IMR-90 (cell line): Measurements from ENCODE around the gene SIAH3. TPM values are rescaled to one million over a fixed set of nuclear protein-coding genes. Genes with fewer than 3 reads are reported as not detected.
A peak's percentile ranks its signal among the peaks of the same experiment; 100 is the strongest.

Source experiments
- ATAC-seq: fragments of 200-7000 bp; cut with Tn5 transposase; 2 replicates; pipeline ENCODE4 v1.9.1; 2020; ENCODE audit warnings: low read depth, mild to moderate bottlenecking, moderate library complexity
- Bru-seq: library from RNA; stranded (reverse); fragments of 400-500 nt; gene quantifications from one replicate; lab custom pipeline; 2021; lab: Mats Ljungman, UMichigan
- BruChase-seq, 2 experiments: library from RNA; stranded (reverse); fragments of 400-500 nt; gene quantifications; one replicate each; lab custom pipeline; 2021; lab: Mats Ljungman, UMichigan
- BruUV-seq: library from RNA; stranded (reverse); fragments of 400-500 nt; replicated peaks from 2 replicates; lab custom pipeline; 2021; lab: Mats Ljungman, UMichigan
- CTCF ChIA-PET: fragments of 300-600 bp; formaldehyde crosslinking; extraction: SDS; loops from one replicate; lab custom pipeline; 2021; ENCODE audit warnings: antibody characterized with exemption; lab: Yijun Ruan, JAX
- POLR2A ChIA-PET: fragments of 300-600 bp; sonication (Branson Sonifier 250); formaldehyde crosslinking; loops from one replicate; lab custom pipeline; 2022; ENCODE audit warnings: antibody characterized with exemption; ENCODE audit not compliant: unreplicated experiment; lab: Charles Lee
- DNase-seq: peaks from one replicate; pipeline ENCODE4 v3.0.0; 2013
- H2AFZ ChIP-seq: replicated peaks from 2 replicates; pipeline ENCODE3; 2013; ENCODE audit warnings: low read length, mild to moderate bottlenecking; ENCODE audit not compliant: poor library complexity
- H2AK5ac ChIP-seq: 2 replicates; pipeline ENCODE4 v1.6.1; 2013; ENCODE audit warnings: low read depth, low read length, inconsistent platforms
- H2AK9ac ChIP-seq: replicated peaks from 2 replicates; pipeline ENCODE3; 2013; ENCODE audit warnings: mild to moderate bottlenecking, low read depth, low read length, moderate library complexity; ENCODE audit not compliant: poor library complexity
- H2BK120ac ChIP-seq: 2 replicates; pipeline ENCODE4 v1.6.1; 2013; ENCODE audit warnings: low read depth, low read length, inconsistent platforms
- H2BK15ac ChIP-seq: 3 replicates; pipeline ENCODE4 v1.6.1; 2013; ENCODE audit warnings: low read depth, low read length, inconsistent platforms
- H2BK20ac ChIP-seq: 2 replicates; pipeline ENCODE4 v1.6.1; 2013; ENCODE audit warnings: low read depth, mild to moderate bottlenecking, inconsistent platforms, low read length, moderate library complexity
- H2BK5ac ChIP-seq: 2 replicates; pipeline ENCODE4 v1.6.1; 2013; ENCODE audit warnings: mild to moderate bottlenecking, low read depth, low read length, inconsistent platforms; ENCODE audit not compliant: poor library complexity, severe bottlenecking
- H3K14ac ChIP-seq: replicated peaks from 2 replicates; pipeline ENCODE4 v1.6.1; 2013; ENCODE audit warnings: low read depth, low read length, inconsistent platforms
- H3K18ac ChIP-seq: 2 replicates; pipeline ENCODE4 v1.6.1; 2013; ENCODE audit warnings: low read depth, low read length, control low read depth
- H3K23ac ChIP-seq: 2 replicates; pipeline ENCODE4 v1.6.1; 2013; ENCODE audit warnings: low read depth, low read length, inconsistent platforms
- H3K27ac ChIP-seq: 2 replicates; pipeline ENCODE4 v1.5.1; 2013; ENCODE audit warnings: mild to moderate bottlenecking, control low read depth, low read length; ENCODE audit not compliant: insufficient read depth
- H3K27me3 ChIP-seq: 2 replicates; pipeline ENCODE4 v1.6.1; 2013; ENCODE audit warnings: low read length; ENCODE audit not compliant: control insufficient read depth, insufficient read depth
- H3K36me3 ChIP-seq: 2 replicates; pipeline ENCODE4 v1.6.1; 2013; ENCODE audit warnings: low read length, mixed read lengths; ENCODE audit not compliant: control insufficient read depth, insufficient read depth
- H3K4ac ChIP-seq: 2 replicates; pipeline ENCODE4 v1.6.1; 2013; ENCODE audit warnings: low read depth, low read length, inconsistent platforms
- H3K4me1 ChIP-seq: 2 replicates; pipeline ENCODE4 v1.6.1; 2013; ENCODE audit warnings: low read length, mixed read lengths; ENCODE audit not compliant: control insufficient read depth, insufficient read depth
- H3K4me2 ChIP-seq: 2 replicates; pipeline ENCODE4 v1.6.1; 2013; ENCODE audit warnings: low read depth, mild to moderate bottlenecking, control low read depth, low read length, moderate library complexity
- H3K4me3 ChIP-seq: 2 replicates; pipeline ENCODE4 v1.5.1; 2013; ENCODE audit warnings: low read depth, mild to moderate bottlenecking, control low read depth, low read length, moderate library complexity; ENCODE audit not compliant: insufficient read depth
- H3K56ac ChIP-seq: 2 replicates; pipeline ENCODE4 v1.6.1; 2013; ENCODE audit warnings: low read length, inconsistent platforms; ENCODE audit not compliant: insufficient read depth; ENCODE audit errors: extremely low read depth
- H3K79me1 ChIP-seq, 2 experiments: 2 replicates each; pipeline ENCODE4 v1.6.1; 2013; ENCODE audit warnings: low read length in 2 of 2, inconsistent platforms in 1 of 2, low read depth in 1 of 2
- H3K9ac ChIP-seq: 2 replicates; pipeline ENCODE4 v1.6.1; 2013; ENCODE audit warnings: low read depth, low read length, control low read depth
- H3K9me1 ChIP-seq: 2 replicates; pipeline ENCODE4 v1.6.1; 2013; ENCODE audit warnings: low read length, inconsistent platforms; ENCODE audit not compliant: insufficient read depth
- H3K9me3 ChIP-seq: 2 replicates; pipeline ENCODE4 v1.6.1; 2013; ENCODE audit warnings: low read length; ENCODE audit not compliant: control insufficient read depth, insufficient read depth
- H4K20me1 ChIP-seq: 2 replicates; pipeline ENCODE4 v1.6.1; 2013; ENCODE audit warnings: low read length, inconsistent platforms; ENCODE audit not compliant: insufficient read depth
- H4K5ac ChIP-seq: 2 replicates; pipeline ENCODE4 v1.6.1; 2013; ENCODE audit warnings: mild to moderate bottlenecking, low read depth, low read length, control low read depth
- H4K8ac ChIP-seq, 2 experiments: 2 replicates each; pipeline ENCODE4 v1.6.1; 2013; ENCODE audit warnings: low read depth in 2 of 2, low read length in 2 of 2, control low read depth in 1 of 2, inconsistent platforms in 1 of 2
- H4K91ac ChIP-seq: 2 replicates; pipeline ENCODE4 v1.6.1; 2013; ENCODE audit warnings: low read depth, low read length, inconsistent platforms; ENCODE audit not compliant: insufficient read depth
- BHLHE40 ChIP-seq: fragments of 150-350 bp; IDR thresholded peaks from 2 replicates; pipeline ENCODE4 v1.6.1; 2016; ENCODE audit warnings: mild to moderate bottlenecking, low read depth, low read length
- CHD1 ChIP-seq: IDR thresholded peaks from 2 replicates; pipeline ENCODE4 v1.6.1; 2012; ENCODE audit warnings: low read depth, low read length, improper control_type of control experiment
- FOS ChIP-seq: fragments of 150-350 bp; IDR thresholded peaks from 2 replicates; pipeline ENCODE4 v1.6.1; 2016; ENCODE audit warnings: low read depth, low read length
- MAFK ChIP-seq: IDR thresholded peaks from 2 replicates; pipeline ENCODE4 v1.6.1; 2012; ENCODE audit warnings: low read depth, low read length, improper control_type of control experiment
- MAZ ChIP-seq: IDR thresholded peaks from 2 replicates; pipeline ENCODE4 v1.6.1; 2012; ENCODE audit warnings: low read depth, mild to moderate bottlenecking, low read length, improper control_type of control experiment, moderate library complexity, borderline replicate concordance
- MXI1 ChIP-seq: IDR thresholded peaks from 2 replicates; pipeline ENCODE4 v1.6.1; 2012; ENCODE audit warnings: low read depth, mild to moderate bottlenecking, low read length, moderate library complexity, borderline replicate concordance
- NFE2L2 ChIP-seq: fragments of 150-350 bp; IDR thresholded peaks from 2 replicates; pipeline ENCODE4 v1.6.1; 2016; ENCODE audit warnings: low read depth, mild to moderate bottlenecking, low read length
- POLR2A ChIP-seq: IDR thresholded peaks from 2 replicates; pipeline ENCODE4 v1.6.1; 2012; ENCODE audit warnings: mild to moderate bottlenecking, low read depth, low read length
- RCOR1 ChIP-seq: IDR thresholded peaks from 2 replicates; pipeline ENCODE4 v1.6.1; 2012; ENCODE audit warnings: mild to moderate bottlenecking, low read length, improper control_type of control experiment; ENCODE audit not compliant: insufficient replicate concordance
- RFX5 ChIP-seq: IDR thresholded peaks from 2 replicates; pipeline ENCODE4 v1.8.0; 2012; ENCODE audit warnings: low read depth, mild to moderate bottlenecking, low read length, moderate library complexity
- SMC3 ChIP-seq: fragments of 150-350 bp; IDR thresholded peaks from 2 replicates; pipeline ENCODE4 v1.6.1; 2016; ENCODE audit warnings: low read depth, mild to moderate bottlenecking, antibody characterized with exemption, low read length, moderate library complexity
- WGBS, 2 experiments: methylation state at CpG; one replicate each; pipeline versions ENCODE4 v1.1.5 to v1.1.7; 2013; ENCODE audit warnings: missing lambda C conversion rate in 2 of 2; ENCODE audit not compliant: insufficient read length in 1 of 2; ENCODE audit errors: extremely low coverage in 2 of 2; 5-methylcytosine and 5-hydroxymethylcytosine counted together
- dilution Hi-C: fragments of 300-500 bp; cut with HindIII; formaldehyde crosslinking; loops from one replicate; pipeline ENCODE4 v1.14.3; 2018; ENCODE audit warnings: low sequenced_read_pairs; ENCODE audit not compliant: unreplicated experiment
- in situ Hi-C: fragments of 300-500 bp; cut with MboI; formaldehyde crosslinking; loops from 3 replicates; pipeline ENCODE4 v1.14.3; 2019; ENCODE audit warnings: low sequenced_read_pairs, inconsistent platforms, mixed read lengths
- intact Hi-C: fragments of 100-400 bp; cut with micrococcal nuclease; formaldehyde crosslinking; loops from 2 replicates; pipeline ENCODE4 v1.10.0; 2022
- long read RNA-seq: library from polyadenylated mRNA; unstranded; transcript quantifications from one replicate; pipeline ENCODE4 v2.0.0, GENCODE V29; 2021; ENCODE audit not compliant: unreplicated experiment
- polyA plus RNA-seq, 3 experiments: library from polyadenylated mRNA; depleted of rRNA; stranded (reverse); fragments of >200 nt; gene quantifications; 2 replicates each; pipeline ENCODE4 v1.2.3, GENCODE V29; 2012; ENCODE audit warnings: low replicate concordance in 1 of 3
- total RNA-seq: library from RNA; depleted of rRNA; stranded (reverse); fragments of >200 nt; gene quantifications from 2 replicates; pipeline ENCODE4 v1.2.3, GENCODE V29; 2012; rRNA removed
- TF ChIP-seq, protein P1 (sequence below): fragments of 150-350 bp; IDR thresholded peaks from 2 replicates; pipeline ENCODE4 v1.6.1; 2017; ENCODE audit warnings: mild to moderate bottlenecking, antibody characterized with exemption, low read length, low read depth
- TF ChIP-seq, protein P2 (sequence below): conservative IDR thresholded peaks from 2 replicates; pipeline ENCODE4 v1.5.1; 2012; ENCODE audit warnings: mild to moderate bottlenecking, low read depth, low read length, improper control_type of control experiment

SIAH3 gene, protein sequence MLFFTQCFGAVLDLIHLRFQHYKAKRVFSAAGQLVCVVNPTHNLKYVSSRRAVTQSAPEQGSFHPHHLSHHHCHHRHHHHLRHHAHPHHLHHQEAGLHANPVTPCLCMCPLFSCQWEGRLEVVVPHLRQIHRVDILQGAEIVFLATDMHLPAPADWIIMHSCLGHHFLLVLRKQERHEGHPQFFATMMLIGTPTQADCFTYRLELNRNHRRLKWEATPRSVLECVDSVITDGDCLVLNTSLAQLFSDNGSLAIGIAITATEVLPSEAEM
- total RNA-seq (not detected in 2 replicates), polyA plus RNA-seq (2012; rRNA removed) (under 0.01 TPM in 1 of 2 replicates, not detected in the other), Bru-seq, nascent RNA (not detected), BruChase-seq, experiment 1, labeled RNA remaining after a 6-hour chase (not detected), BruChase-seq, experiment 2, labeled RNA remaining after a 2-hour chase (percentile 1 among the genes with signal in this experiment)
- not detected in 2 replicates for polyA plus RNA-seq (2012; cell fraction: cytosol; rRNA removed)
- not detected in 2 replicates for polyA plus RNA-seq (2012; cell fraction: nucleus; rRNA removed; ENCODE audit: low replicate concordance)
- long read RNA-seq = 0 reads

DNA sequence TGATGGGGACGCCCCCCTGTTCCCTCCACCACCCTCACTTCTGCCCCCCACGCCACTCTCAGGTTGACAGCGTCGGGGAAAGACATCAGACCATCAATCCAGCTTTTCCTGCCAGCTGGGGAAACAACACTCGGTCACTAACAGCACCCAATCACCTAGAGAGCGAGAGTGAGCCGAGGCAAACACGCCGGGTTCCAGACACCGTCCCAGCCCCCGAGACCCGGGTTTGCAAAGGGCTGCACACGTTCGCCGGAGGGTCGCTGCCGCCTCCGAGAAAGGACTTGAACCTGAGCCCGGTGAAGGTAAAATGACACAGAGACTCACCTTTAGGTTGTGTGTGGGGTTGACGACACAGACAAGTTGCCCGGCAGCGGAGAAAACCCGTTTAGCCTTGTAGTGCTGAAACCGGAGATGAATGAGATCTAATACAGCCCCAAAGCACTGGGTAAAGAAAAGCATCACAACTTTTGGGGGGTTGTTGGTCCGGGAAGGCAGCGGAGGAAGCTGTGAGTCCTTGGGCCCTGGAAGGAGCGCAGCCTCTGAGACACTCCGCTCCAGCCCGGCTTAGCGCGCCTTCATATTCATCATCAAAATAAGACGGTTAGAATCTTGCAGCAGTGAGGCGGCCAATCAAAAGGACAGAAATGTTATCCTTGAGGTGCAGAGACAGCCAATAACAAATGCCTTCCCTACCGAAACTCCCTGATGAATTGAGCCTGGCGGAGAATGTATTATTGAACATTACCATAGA lies at the start of gene SIAH3:
Gene SIAH3 (minus strand): TSS at position 583 of the 751 bp plus-strand sequence. CDS start 124 bp downstream, at position 459.
- Histone ChIP-seq H2BK20ac (no peak within 1 kb of the TSS), H3K18ac (no peak within 1 kb of the TSS), H2BK15ac (no peak within 1 kb of the TSS), H3K9me1 (no peaks in the 10 kb centered on the region), H3K4me3 (no peak within 1 kb of the TSS), H4K91ac (no peak within 1 kb of the TSS), H4K8ac (no peak within 1 kb of the TSS), H2AFZ (peak within 1 kb of the TSS; percentile 65), H3K23ac (no peak within 1 kb of the TSS), H4K20me1 (no peaks in the 10 kb centered on the region), H3K36me3 (no peaks in the 10 kb centered on the region), H3K9me3 (no peaks in the 10 kb centered on the region), H3K4ac (no peak within 1 kb of the TSS), H4K5ac (no peak within 1 kb of the TSS), H3K9ac (no peak within 1 kb of the TSS), H3K4me2 (peak within 1 kb of the TSS; percentile 9; the same call in 1 of the 2 replicates), H2BK120ac (no peak within 1 kb of the TSS), H3K14ac (no peak within 1 kb of the TSS), H2BK5ac (no peak within 1 kb of the TSS), H3K4me1 (no peaks in the 10 kb centered on the region), H3K79me1 (no peaks in the 10 kb centered on the region), H3K27ac (no peak within 1 kb of the TSS), H2AK5ac (no peak within 1 kb of the TSS), H3K56ac (no peak within 1 kb of the TSS), H3K27me3 (peaks cover 47% of the 10 kb centered on the region), H2AK9ac (no peak within 1 kb of the TSS)
- POLR2A ChIA-PET = no interaction called here
- BruUV-seq = no TSS peak
- in situ Hi-C loops = no loop called here
- ATAC-seq = peak; percentile 53; the same call in 1 of the 2 replicates
- dilution Hi-C loops = no loop called here
- WGBS, 2 experiments = 3% methylated on average over 17 of the region's 35 CpGs; no CpG with 5 or more reads in 1 of the 2 experiments
- intact Hi-C loops = no loop called here
- CTCF ChIA-PET = interaction anchor here (0.6 kb wide), 1 partner anchor 165 kb away, joined by 3 read pairs; no protein-coding TSS in a partner anchor
- no peak for DNase-seq
- TF ChIP-seq MXI1 = no peak
- TF ChIP-seq, protein P1, sequence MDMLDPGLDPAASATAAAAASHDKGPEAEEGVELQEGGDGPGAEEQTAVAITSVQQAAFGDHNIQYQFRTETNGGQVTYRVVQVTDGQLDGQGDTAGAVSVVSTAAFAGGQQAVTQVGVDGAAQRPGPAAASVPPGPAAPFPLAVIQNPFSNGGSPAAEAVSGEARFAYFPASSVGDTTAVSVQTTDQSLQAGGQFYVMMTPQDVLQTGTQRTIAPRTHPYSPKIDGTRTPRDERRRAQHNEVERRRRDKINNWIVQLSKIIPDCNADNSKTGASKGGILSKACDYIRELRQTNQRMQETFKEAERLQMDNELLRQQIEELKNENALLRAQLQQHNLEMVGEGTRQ = no peak
- TF ChIP-seq NFE2L2 = no peak
- no peak for TF ChIP-seq BHLHE40
- TF ChIP-seq MAZ = no peak
- no peak for TF ChIP-seq POLR2A
- TF ChIP-seq CHD1 = no peak
- no peak for TF ChIP-seq FOS
- TF ChIP-seq RFX5 = no peak
- no peak for TF ChIP-seq MAFK
- TF ChIP-seq, protein P2, sequence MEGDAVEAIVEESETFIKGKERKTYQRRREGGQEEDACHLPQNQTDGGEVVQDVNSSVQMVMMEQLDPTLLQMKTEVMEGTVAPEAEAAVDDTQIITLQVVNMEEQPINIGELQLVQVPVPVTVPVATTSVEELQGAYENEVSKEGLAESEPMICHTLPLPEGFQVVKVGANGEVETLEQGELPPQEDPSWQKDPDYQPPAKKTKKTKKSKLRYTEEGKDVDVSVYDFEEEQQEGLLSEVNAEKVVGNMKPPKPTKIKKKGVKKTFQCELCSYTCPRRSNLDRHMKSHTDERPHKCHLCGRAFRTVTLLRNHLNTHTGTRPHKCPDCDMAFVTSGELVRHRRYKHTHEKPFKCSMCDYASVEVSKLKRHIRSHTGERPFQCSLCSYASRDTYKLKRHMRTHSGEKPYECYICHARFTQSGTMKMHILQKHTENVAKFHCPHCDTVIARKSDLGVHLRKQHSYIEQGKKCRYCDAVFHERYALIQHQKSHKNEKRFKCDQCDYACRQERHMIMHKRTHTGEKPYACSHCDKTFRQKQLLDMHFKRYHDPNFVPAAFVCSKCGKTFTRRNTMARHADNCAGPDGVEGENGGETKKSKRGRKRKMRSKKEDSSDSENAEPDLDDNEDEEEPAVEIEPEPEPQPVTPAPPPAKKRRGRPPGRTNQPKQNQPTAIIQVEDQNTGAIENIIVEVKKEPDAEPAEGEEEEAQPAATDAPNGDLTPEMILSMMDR = no peak
- no peak for TF ChIP-seq RCOR1
- no peak for TF ChIP-seq SMC3
